PFSK-1 (cell line): Measurements from ENCODE around the gene LPCAT1.

Experiments
- FOXP2 ChIP-seq: optimal IDR thresholded peaks from 2 replicates; pipeline ENCODE3; 2011; ENCODE audit warnings: borderline replicate concordance, control low read depth, inconsistent platforms; ENCODE audit not compliant: insufficient read depth; ENCODE audit errors: extremely low read length, extremely low read depth
- POLR2AphosphoS5 ChIP-seq: IDR thresholded peaks from 2 replicates; pipeline ENCODE4 v1.6.1; 2012; ENCODE audit warnings: low read depth, mild to moderate bottlenecking, control low read depth, low read length, moderate library complexity
- SIN3A ChIP-seq: IDR thresholded peaks from 2 replicates; pipeline ENCODE4 v1.6.1; 2012; ENCODE audit warnings: mild to moderate bottlenecking, low read length, moderate library complexity, borderline replicate concordance; ENCODE audit not compliant: insufficient read depth
- TAF1 ChIP-seq: IDR thresholded peaks from 2 replicates; pipeline ENCODE4 v1.6.1; 2012; ENCODE audit warnings: low read length, control low read depth, borderline replicate concordance; ENCODE audit not compliant: insufficient read depth
- TF ChIP-seq, protein P1 (sequence below), 2 experiments: IDR thresholded peaks; 2 replicates each; pipeline versions ENCODE4 v1.6.1 to v1.8.0; 2011 to 2012; ENCODE audit warnings: low read depth in 2 of 2, low read length in 2 of 2, control low read depth in 1 of 2, inconsistent platforms in 1 of 2, mild to moderate bottlenecking in 1 of 2, moderate library complexity in 1 of 2; ENCODE audit not compliant: insufficient read depth in 1 of 2

DNA sequence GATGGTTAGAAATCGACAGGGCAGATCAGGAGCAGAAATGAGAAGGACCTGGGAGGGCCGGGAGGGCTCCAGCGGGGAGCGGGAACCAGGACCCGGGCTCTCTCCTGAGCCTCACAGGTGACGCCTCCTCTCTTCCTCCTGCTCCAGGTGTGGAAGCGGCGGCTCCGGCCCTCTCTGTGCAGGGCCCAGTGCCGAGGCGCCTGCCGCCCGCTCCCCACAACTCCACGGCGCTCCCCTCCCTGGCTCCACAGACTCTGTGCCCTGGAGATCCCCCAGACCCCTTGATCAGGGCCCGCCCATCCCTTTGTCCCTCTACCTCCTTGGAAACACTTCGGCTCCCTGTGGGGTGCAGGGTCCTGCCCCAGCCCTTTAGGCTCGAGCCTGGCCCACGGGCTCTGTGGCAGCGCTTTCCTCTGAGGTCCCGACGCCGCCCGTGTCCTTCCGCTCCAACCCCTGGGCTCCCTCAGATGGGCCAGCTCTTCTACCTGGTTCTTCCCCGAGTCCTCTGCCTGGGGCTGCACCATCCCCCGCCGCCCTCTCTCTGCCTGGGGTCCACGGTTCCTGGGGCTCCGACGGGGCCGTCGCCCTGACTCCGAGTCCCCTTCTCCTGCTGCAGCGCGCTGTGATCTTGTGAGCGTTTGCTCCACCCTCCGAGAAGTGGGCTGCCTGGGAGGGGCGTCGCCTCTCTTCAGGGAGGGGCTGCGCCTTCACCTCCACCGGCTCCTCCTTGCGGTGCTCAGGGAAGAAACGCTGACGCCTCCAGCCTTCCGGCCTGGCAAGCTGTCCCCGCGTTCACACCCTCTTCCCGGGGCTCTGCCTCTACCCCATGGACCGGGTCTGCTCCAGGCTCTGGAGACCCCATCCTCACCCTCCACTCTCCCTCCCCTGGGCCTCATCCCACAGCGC lies 56.2 kb downstream of the LPCAT1 start:
- TF ChIP-seq TAF1 = no peak
- TF ChIP-seq, protein P1, sequence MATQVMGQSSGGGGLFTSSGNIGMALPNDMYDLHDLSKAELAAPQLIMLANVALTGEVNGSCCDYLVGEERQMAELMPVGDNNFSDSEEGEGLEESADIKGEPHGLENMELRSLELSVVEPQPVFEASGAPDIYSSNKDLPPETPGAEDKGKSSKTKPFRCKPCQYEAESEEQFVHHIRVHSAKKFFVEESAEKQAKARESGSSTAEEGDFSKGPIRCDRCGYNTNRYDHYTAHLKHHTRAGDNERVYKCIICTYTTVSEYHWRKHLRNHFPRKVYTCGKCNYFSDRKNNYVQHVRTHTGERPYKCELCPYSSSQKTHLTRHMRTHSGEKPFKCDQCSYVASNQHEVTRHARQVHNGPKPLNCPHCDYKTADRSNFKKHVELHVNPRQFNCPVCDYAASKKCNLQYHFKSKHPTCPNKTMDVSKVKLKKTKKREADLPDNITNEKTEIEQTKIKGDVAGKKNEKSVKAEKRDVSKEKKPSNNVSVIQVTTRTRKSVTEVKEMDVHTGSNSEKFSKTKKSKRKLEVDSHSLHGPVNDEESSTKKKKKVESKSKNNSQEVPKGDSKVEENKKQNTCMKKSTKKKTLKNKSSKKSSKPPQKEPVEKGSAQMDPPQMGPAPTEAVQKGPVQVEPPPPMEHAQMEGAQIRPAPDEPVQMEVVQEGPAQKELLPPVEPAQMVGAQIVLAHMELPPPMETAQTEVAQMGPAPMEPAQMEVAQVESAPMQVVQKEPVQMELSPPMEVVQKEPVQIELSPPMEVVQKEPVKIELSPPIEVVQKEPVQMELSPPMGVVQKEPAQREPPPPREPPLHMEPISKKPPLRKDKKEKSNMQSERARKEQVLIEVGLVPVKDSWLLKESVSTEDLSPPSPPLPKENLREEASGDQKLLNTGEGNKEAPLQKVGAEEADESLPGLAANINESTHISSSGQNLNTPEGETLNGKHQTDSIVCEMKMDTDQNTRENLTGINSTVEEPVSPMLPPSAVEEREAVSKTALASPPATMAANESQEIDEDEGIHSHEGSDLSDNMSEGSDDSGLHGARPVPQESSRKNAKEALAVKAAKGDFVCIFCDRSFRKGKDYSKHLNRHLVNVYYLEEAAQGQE (IDR thresholded peaks at IDR 0.05; ENCODE audit: insufficient read depth in 1 of 2, low read depth in 2 of 2, low read length in 2 of 2) = no peak
- TF ChIP-seq SIN3A = no peak
- no peak; the same call in 1 of the 2 replicates for TF ChIP-seq POLR2AphosphoS5
- TF ChIP-seq FOXP2 = no peak
